Endometrium (tissue), 2 donors: Measurements from ENCODE around the gene IFT88.
A peak's percentile ranks its signal among the peaks of the same experiment; 100 is the strongest.

ENCODE experiments used
- FAIRE-seq: peaks from 2 replicates; lab custom pipeline; 2012; peaks lifted over from hg19 to GRCh38; lab: Jason Lieb, UNC
- donor health status: control.
- donor health status: control.

Gene IFT88

GRCh38 chr13:20566898-20567874, at the start of gene IFT88:
IFT88 (plus strand) TSS chr13:20567157; CDS start chr13:20574386, 7,229 bp downstream.
- FAIRE-seq, result peak; percentile 69

- FAIRE-seq, result no peak
Observed at GRCh38 chr13:20518660-20519100, 48.3 kb upstream of the IFT88 start.

DNA sequence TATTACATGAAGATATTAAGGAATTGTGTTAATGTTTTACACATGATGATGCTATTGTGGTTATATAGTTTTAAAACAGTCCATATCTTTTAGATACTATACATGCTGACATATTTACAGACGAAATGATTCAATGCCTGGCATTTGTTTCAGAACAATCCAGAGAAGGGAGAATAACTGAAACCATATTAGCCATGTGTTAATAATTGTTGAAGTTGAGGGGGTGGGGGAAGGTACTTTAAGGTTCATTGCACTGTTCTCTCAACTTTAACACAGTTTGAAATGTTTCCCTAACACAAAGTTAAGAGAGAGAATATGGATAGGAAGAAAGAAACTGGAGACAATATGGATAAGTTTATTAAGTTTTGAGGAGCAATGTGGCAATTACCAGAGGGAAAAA, 47.1 kb upstream of the IFT88 start:
- no peak for FAIRE-seq

DNA sequence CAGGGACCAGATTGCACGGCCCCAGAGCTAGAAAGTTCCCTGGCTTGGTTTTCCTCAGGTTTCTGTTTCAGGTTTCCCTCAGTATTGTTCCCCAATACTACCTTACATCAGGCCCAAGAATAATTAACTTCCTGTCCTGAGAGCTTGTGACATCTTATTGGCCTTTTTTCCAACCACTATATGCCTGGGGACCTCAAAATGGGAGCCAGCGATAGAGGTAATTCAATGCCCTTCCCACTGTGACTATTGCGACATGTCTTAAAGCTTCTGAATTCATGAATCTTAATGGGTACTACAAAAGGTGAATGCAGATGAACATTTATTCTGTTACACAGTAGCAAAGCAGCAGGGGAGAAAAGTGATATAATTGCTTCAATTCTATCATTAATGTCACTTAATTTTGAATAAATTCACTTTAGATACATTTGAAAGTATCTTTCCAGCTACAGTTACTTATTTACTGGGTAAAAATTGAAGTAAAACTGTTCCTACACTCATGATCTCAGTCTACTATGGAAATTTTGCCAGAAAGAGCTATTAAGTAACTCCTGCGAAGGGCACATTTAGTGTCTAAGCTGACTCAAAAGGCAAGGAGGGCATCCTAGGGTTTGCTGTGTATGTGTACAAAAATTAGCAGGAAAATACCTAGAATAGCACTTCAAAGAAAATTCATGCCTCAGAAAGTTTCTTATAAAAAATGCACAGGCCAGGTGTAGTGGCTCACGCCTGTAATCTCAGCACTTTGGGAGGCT, 45.4 kb upstream of the IFT88 start:
- no peak for FAIRE-seq

- FAIRE-seq, result no peak
Observed at GRCh38 chr13:20525144-20525600, 41.8 kb upstream of the IFT88 start.

- no peak for FAIRE-seq
Observed at GRCh38 chr13:20525601-20526544, 41.1 kb upstream of the IFT88 start, which contains the start of gene CRYL1. CRYL1 (minus strand) TSS chr13:20525857; CDS start chr13:20525794, 63 bp downstream.

DNA sequence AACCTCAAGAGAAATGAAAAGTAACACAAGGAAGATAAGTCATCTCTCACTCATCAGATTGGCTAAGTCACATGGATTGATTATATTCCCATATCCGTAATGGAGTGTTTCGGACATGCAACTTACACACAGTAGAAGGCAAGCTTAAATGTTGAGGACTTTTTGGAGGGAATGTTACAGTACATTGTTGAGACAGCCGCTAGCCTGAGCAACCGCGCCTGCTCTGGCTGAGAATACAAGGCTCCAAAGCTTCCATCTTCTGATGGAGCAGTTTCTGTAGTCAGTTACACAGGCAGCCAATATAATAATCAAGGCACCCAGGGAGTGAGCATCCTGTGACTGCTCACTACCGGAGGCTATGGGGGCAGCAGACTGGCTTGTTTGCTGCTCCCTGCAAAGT, 40.3 kb upstream of the IFT88 start:
- no peak for FAIRE-seq

- FAIRE-seq, result no peak
Observed at GRCh38 chr13:20528452-20528851, 38.5 kb upstream of the IFT88 start.

GRCh38 chr13:20534038-20534608, 32.8 kb upstream of the IFT88 start:
- no peak for FAIRE-seq

GRCh38 chr13:20536992-20537391, 30.0 kb upstream of the IFT88 start:
- FAIRE-seq, result peak; percentile 31

DNA sequence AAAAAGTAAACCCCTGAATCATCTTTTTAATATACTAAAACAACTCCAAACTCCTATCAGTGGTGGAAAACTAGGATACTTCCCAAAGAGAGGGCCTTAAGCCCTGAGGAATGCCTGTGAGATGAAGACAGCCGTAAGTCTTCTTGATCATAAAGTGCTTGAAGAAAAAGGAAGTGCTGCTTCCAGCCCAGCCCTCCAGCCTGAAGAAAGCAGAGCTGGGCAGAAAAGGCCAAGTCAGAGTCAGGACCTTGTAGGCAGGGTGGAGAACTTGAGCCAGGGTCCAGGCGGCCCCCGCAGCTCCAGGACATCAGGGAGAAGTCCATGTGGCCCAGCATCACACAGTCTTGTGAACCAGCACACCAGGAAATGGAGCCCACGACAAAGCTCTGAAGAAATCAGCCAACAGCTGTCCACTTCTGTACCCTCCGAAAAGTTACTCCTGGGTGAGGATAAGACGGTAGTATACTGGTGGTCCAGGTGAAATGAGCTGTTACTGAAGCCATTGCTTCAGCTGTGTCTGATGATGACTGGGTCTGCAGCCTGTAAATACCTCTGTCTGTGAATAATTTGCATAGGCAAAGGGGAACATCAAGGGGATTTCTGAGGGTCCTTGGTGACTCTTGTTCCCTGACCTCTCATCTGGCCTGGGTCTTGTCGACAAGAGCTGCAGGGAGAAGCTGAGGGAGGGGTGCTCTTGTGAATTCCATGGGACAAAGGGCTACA, 22.6 kb upstream of the IFT88 start:
- FAIRE-seq, result no peak

GRCh38 chr13:20546556-20546955, 20.4 kb upstream of the IFT88 start:
- FAIRE-seq, result no peak

DNA sequence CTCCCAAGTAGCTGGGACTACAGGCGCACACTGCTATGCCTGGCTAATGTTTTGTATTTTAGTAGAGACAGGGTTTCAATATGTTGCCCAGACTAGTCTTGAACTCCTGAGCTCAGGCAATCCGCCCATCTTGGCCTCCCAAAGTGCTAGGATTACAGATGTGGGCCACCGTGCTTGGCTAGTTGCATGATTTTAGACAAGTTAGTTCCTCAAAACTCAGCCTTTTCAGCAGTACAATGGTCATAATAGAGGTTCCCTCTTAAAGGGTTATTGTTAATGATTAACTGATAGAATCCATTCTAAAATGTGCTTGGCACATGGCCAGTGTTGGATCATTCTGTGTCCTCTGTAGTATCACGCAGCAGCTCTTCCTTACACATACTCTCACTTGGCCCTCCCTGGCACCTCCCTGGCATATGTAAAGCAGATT, 19.5 kb upstream of the IFT88 start:
- no peak for FAIRE-seq

GRCh38 chr13:20550799-20551198, 16.2 kb upstream of the IFT88 start:
- FAIRE-seq, result no peak

DNA sequence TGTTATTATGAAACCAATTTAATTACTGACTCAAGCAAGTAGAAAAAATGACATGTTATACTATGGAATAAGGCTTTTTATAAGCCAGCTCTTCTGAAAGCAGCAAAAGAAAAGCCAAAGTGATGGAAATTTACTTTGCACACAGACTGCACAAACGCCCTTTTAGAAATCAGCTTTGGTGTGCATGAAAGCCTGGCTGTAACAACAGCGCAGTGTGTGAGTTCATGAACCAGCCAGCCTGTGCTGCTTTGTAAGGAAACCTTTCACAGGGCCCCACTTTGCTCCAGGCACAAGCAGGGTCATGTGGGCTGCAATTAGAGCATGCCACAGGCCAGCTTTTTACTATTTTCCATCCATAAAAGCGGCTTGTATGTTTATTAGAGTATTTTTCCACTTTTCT, 13.6 kb upstream of the IFT88 start:
- FAIRE-seq, result no peak

- FAIRE-seq, result no peak
Observed at GRCh38 chr13:20558982-20559381, 8.0 kb upstream of the IFT88 start.

DNA sequence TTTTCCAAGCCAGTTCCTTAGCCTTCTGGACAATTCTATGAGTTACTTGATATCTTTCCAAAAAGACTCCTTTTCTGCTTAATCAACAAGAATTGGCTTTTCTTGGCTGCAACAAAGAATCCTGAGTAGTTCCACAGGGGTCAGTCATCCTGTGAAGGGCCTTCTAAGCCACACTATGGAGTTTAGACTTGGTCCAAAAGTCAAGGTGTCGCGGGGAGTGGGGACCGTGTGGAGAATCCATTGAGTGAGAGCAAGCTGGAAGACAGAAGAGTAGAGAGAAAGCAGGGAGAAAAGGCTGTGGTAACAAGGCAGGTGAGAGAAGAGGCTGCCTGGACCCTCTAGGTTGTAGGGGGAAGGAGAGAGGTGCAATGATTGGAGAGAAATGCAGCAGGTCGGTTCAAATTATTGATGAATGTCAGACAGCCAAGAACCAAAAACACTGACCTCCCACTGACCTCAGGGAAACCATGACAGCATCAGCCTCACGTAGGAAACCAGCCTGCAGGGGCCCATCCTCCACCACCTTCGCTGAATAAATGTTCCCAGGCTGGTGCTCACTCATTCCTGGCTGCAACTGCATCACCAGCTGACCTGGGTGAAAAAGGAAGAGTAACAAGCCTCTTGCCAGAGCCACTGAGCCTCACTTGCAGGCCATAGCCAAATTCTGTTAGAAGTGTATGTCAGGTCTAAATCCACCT, 7.1 kb upstream of the IFT88 start:
- FAIRE-seq, result no peak

DNA sequence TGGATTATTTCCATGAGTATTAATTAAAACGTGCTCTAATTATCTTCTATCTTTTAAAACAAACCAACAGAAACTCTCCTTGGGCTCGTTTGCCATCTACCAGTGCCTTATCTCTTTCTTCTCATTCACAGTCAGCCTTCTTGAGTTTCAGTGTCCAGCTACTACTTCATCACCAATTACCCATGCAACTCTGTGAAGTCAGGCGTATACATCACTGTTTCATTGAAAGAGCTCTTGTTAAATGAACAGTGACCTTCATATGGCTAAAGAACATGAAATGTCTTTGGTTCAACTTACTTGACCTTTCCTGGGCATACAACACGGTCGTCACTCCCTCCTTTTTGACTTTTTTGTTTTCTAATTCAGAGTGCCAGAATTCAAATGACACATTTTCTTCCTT, 5.2 kb upstream of the IFT88 start:
- no peak for FAIRE-seq

- no peak for FAIRE-seq
Observed at GRCh38 chr13:20565115-20565736, 1.7 kb upstream of the IFT88 start.
